ENCODE measurements around the gene SPATC1L. TPM values are rescaled to one million over a fixed set of nuclear protein-coding genes. Genes with fewer than 3 reads are reported as not detected.
A peak's percentile ranks its signal among the peaks of the same experiment; 100 is the strongest.

Gene SPATC1L
- polyA plus RNA-seq, 2 of the 4 experiments (the other 2 are of a cell fraction), result 0.14 TPM; not detected in 1

- H3K27ac ChIP-seq, result peak overlapping the region in 1 of 2 experiments; percentile 52; a peak in 2 of 6 replicates
- H3K4me2 ChIP-seq, result peak overlapping the region; percentile 40; the same call in 1 of the 3 replicates
- peak; percentile 17 to 49 for DNase-seq (ENCODE audit: low read depth in 1 of 2, low spot score in 1 of 2)
- CTCF ChIA-PET, result no interaction called here
- peaks cover 11% of the 10 kb centered on the region for H3K4me1 ChIP-seq
- POLR2A ChIA-PET, result no interaction called here
- FAIRE-seq, result no peak
- H3K9me3 ChIP-seq, result no peaks in the 10 kb centered on the region
- TF ChIP-seq FOSL2 (IDR thresholded peaks at IDR 0.05), result no peak
- TF ChIP-seq FOSL2 (CRISPR knock-in tag; IDR thresholded peaks at IDR 0.05), result peak; percentile 57
- no peak for TF ChIP-seq MAZ (IDR thresholded peaks at IDR 0.05; ENCODE audit: borderline replicate concordance, low read depth, low read length)
- TF ChIP-seq NPAS2 (CRISPR knock-in tag; IDR thresholded peaks at IDR 0.05; ENCODE audit: borderline replicate concordance), result no peak
- TF ChIP-seq TP53 (CRISPR knock-in tag; IDR thresholded peaks at IDR 0.05), result no peak
- no peak for TF ChIP-seq HMGXB4 (CRISPR knock-in tag; IDR thresholded peaks at IDR 0.05; ENCODE audit: borderline replicate concordance)
- no peak for TF ChIP-seq POLR2AphosphoS2 (conservative IDR thresholded peaks at IDR 0.05; ENCODE audit: low read length)
- ATAC-seq, result peak in 1 of 2 experiments; percentile 51; a peak in 3 of 6 replicates
- WGBS (ENCODE audit: missing lambda C conversion rate), result 55% methylated on average over 17 of the region's 17 CpGs
- no peak overlapping the region for H3K4me3 ChIP-seq
These were observed 4.3 kb upstream of the SPATC1L start for GRCh38 chr21:46188226-46189212.

- Histone ChIP-seq H3K4me2 (no peak overlapping the region), H3K27ac (no peak overlapping the region; a peak in 1 of 6 replicates), H3K4me1 (peaks cover 11% of the 10 kb centered on the region), H3K4me3 (no peak overlapping the region), H3K9me3 (no peaks in the 10 kb centered on the region)
- FAIRE-seq (no peak), ATAC-seq (no peak), DNase-seq (ENCODE audit: low read depth in 1 of 2, low spot score in 1 of 2) (no peak)
- 76% methylated on average over 7 of the region's 7 CpGs for WGBS (ENCODE audit: missing lambda C conversion rate)
- CTCF ChIA-PET, result no interaction called here
- POLR2A ChIA-PET, result no interaction called here
- TF ChIP-seq FOSB (CRISPR knock-in tag; IDR thresholded peaks at IDR 0.05) (no peak), REST (IDR thresholded peaks at IDR 0.05) (no peak), HES2 (IDR thresholded peaks at IDR 0.05) (no peak), HDAC2 (IDR thresholded peaks at IDR 0.05) (no peak), MYC (IDR thresholded peaks at IDR 0.05; ENCODE audit: borderline replicate concordance, low read length) (no peak), HEYL (CRISPR knock-in tag; IDR thresholded peaks at IDR 0.05) (no peak), RFX5 (IDR thresholded peaks at IDR 0.05) (no peak), RAD21 (conservative IDR thresholded peaks at IDR 0.05 in 1 of 2, IDR thresholded peaks at IDR 0.05 in 1 of 2) (no peak), MAFK (IDR thresholded peaks at IDR 0.05; ENCODE audit: partially characterized antibody) (no peak), PHF8 (IDR thresholded peaks at IDR 0.05; ENCODE audit: borderline replicate concordance, low read depth) (no peak)
These were observed 3.6 kb upstream of the SPATC1L start for GRCh38 chr21:46187814-46188213.
